MCF 10A (cell line): ENCODE measurements around the gene METTL2A. TPM values are rescaled to one million over a fixed set of nuclear protein-coding genes. Genes with fewer than 3 reads are reported as not detected.
"Not testable (repeated sequence)": the region's sequence is repeated elsewhere in the genome, so short reads cannot be mapped to it uniquely, and the experiment has no call there.

Experiments used
- BruUV-seq: library from RNA; stranded (reverse); fragments of 400-500 nt; replicated peaks from 2 replicates; lab custom pipeline; 2021; lab: Mats Ljungman, UMichigan
- CTCF ChIA-PET: fragments of 300-600 bp; sonication (Branson Sonifier 250); formaldehyde crosslinking; extraction: SDS; loops from one replicate; lab custom pipeline; 2021; ENCODE audit warnings: antibody characterized with exemption, inconsistent platforms; lab: Yijun Ruan, JAX
- POLR2A ChIA-PET: fragments of 300-600, 350-650 bp; sonication (Branson Sonifier 250); formaldehyde crosslinking; extraction: SDS; loops from one replicate; lab custom pipeline; 2020; ENCODE audit warnings: antibody characterized with exemption, inconsistent platforms; lab: Yijun Ruan, JAX
- DNase-seq: peaks from one replicate; pipeline ENCODE4 v3.0.0-alpha.2; 2018; ENCODE audit not compliant: unreplicated experiment
- H3K27ac Mint-ChIP-seq: one replicate; pipeline ENCODE4 v1.8.0; 2022; ENCODE audit warnings: mild to moderate bottlenecking, low read depth, mixed read lengths; ENCODE audit not compliant: unreplicated experiment
- H3K27me3 Mint-ChIP-seq: one replicate; pipeline ENCODE4 v1.8.0; 2022; ENCODE audit warnings: mixed read lengths; ENCODE audit not compliant: insufficient read depth, unreplicated experiment
- H3K36me3 Mint-ChIP-seq: one replicate; pipeline ENCODE4 v1.8.0; 2022; ENCODE audit warnings: mild to moderate bottlenecking, moderate library complexity, mixed read lengths; ENCODE audit not compliant: insufficient read depth, unreplicated experiment
- H3K4me1 Mint-ChIP-seq: one replicate; pipeline ENCODE4 v1.8.0; 2022; ENCODE audit warnings: mixed read lengths; ENCODE audit not compliant: insufficient read depth, unreplicated experiment
- H3K4me3 Mint-ChIP-seq: one replicate; pipeline ENCODE4 v1.8.0; 2022; ENCODE audit warnings: mild to moderate bottlenecking, moderate library complexity, mixed read lengths; ENCODE audit not compliant: unreplicated experiment
- H3K9me3 Mint-ChIP-seq: one replicate; pipeline ENCODE4 v1.8.0; 2022; ENCODE audit warnings: mixed read lengths; ENCODE audit not compliant: unreplicated experiment
- intact Hi-C: fragments of 100-400 bp; cut with micrococcal nuclease; formaldehyde crosslinking; loops from 2 replicates; pipeline ENCODE4 v1.14.1; 2022
- total RNA-seq: library from RNA; stranded (reverse); gene quantifications from 2 replicates; pipeline ENCODE4 v1.2.3, GENCODE V29; 2022

Gene METTL2A
- total RNA-seq, 1 experiment from 2014 or later = 28.0 TPM

GRCh38 chr17:62493049-62493655 is 69.5 kb downstream of the METTL2A start:
- not testable (repeated sequence) for H3K27ac Mint-ChIP-seq, H3K27me3 Mint-ChIP-seq, H3K9me3 Mint-ChIP-seq

GRCh38 chr17:62494073-62494472 is 70.4 kb downstream of the METTL2A start:
- H3K27ac Mint-ChIP-seq, H3K27me3 Mint-ChIP-seq, BruUV-seq, CTCF ChIA-PET, H3K4me1 Mint-ChIP-seq, POLR2A ChIA-PET, H3K4me3 Mint-ChIP-seq, DNase-seq, intact Hi-C loops, H3K9me3 Mint-ChIP-seq: not testable (repeated sequence)
- H3K36me3 Mint-ChIP-seq = peaks cover 12% of the 10 kb centered on the region

More at GRCh38 chr17:62493049-62493655, 69.5 kb downstream of the METTL2A start:
- POLR2A ChIA-PET, BruUV-seq, H3K4me3 Mint-ChIP-seq, H3K4me1 Mint-ChIP-seq, intact Hi-C loops, DNase-seq: not testable (repeated sequence)
- CTCF ChIA-PET = interaction anchor here (0.6 kb wide), 1 partner anchor 326 kb away, joined by 3 read pairs; no protein-coding TSS in a partner anchor
- H3K36me3 Mint-ChIP-seq = peaks cover 19% of the 10 kb centered on the region

GRCh38 chr17:62496344-62496743 is 72.6 kb downstream of the METTL2A start:
- not testable (repeated sequence) for H3K4me1 Mint-ChIP-seq
- POLR2A ChIA-PET = interaction anchor here (1.0 kb wide), 1 partner anchor 72 kb away, joined by 3 read pairs; no protein-coding TSS in a partner anchor

GRCh38 chr17:62498796-62499195 is 75.1 kb downstream of the METTL2A start:
- DNase-seq, intact Hi-C loops, H3K27ac Mint-ChIP-seq, H3K9me3 Mint-ChIP-seq, H3K4me3 Mint-ChIP-seq, H3K36me3 Mint-ChIP-seq, H3K27me3 Mint-ChIP-seq, H3K4me1 Mint-ChIP-seq, BruUV-seq, CTCF ChIA-PET, POLR2A ChIA-PET: not testable (repeated sequence)

More at GRCh38 chr17:62496344-62496743, 72.6 kb downstream of the METTL2A start:
- H3K36me3 Mint-ChIP-seq, H3K9me3 Mint-ChIP-seq, H3K27me3 Mint-ChIP-seq, H3K4me3 Mint-ChIP-seq, intact Hi-C loops, H3K27ac Mint-ChIP-seq, DNase-seq, CTCF ChIA-PET, BruUV-seq: not testable (repeated sequence)

Other genes with a start within 250 kb of the METTL2A start
- gene EFCAB3, start 43.3 kb upstream of the METTL2A start, total RNA-seq = not detected in 2 replicates
- gene TLK2, start 54.9 kb downstream of the METTL2A start, total RNA-seq = 44.5 and 56.1 TPM in 2 replicates
- 6.7 and 12.3 TPM in 2 replicates for gene MRC2, start 203.8 kb downstream of the METTL2A start, total RNA-seq